NT2/D1 (cell line): ENCODE measurements around the gene PFKFB3.

ENCODE experiments used
- YY1 ChIP-seq: IDR thresholded peaks from 2 replicates; pipeline ENCODE4 v1.6.1; 2011; ENCODE audit not compliant: insufficient read length, insufficient read depth
- ZNF274 ChIP-seq: IDR thresholded peaks from 2 replicates; pipeline ENCODE4 v1.6.1; 2011; ENCODE audit warnings: mild to moderate bottlenecking, low read depth, low read length

DNA sequence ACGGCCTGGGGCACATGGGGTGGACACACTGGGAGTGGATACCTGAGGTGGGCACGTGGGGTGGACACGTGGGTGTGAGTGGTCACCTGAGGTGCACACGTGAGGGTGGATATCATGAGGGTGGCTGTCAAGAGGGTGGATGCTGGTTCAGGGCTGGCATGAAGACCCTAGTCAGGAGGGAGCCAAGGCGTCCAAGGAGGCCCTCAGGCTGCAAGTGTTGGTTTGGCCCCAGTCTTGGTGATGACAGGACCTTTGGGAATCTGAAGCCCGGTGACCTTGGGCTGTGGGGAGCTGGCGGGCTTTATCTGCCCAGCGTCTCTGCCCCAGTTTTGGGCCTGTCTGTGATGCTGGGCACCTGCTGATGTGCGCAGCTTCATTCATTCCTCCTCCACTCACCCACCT lies 24.9 kb upstream of the PFKFB3 start:
- TF ChIP-seq YY1: no peak
- TF ChIP-seq ZNF274: no peak
